HepG2 (cell line): Measurements from ENCODE around the gene ART4. TPM values are rescaled to one million over a fixed set of nuclear protein-coding genes. Genes with fewer than 3 reads are reported as not detected.

Experiments
- ATAC-seq: fragments of 200-7000 bp; cut with Tn5 transposase; 3 replicates; pipeline ENCODE4 v1.9.1; 2020; ENCODE audit warnings: mild to moderate bottlenecking, moderate library complexity
- BruUV-seq: library from RNA; stranded (reverse); fragments of 400-500 nt; replicated peaks from 2 replicates; lab custom pipeline; 2021; lab: Mats Ljungman, UMichigan
- CTCF ChIA-PET: fragments of 300-600 bp; formaldehyde crosslinking; extraction: SDS; loops from one replicate; lab custom pipeline; 2021; ENCODE audit warnings: low total read pairs, inconsistent platforms, low intra/inter-chr PET ratio; lab: Yijun Ruan, JAX
- POLR2A ChIA-PET: fragments of 350-600 bp; sonication (Branson Sonifier 250); formaldehyde crosslinking; loops from one replicate; lab custom pipeline; 2020; ENCODE audit warnings: antibody characterized with exemption, inconsistent platforms; lab: Yijun Ruan, JAX
- DNase-seq: peaks from one replicate; pipeline ENCODE4 v3.0.0-alpha.2; 2015; ENCODE audit warnings: low spot score
- FAIRE-seq: peaks from 3 replicates; lab custom pipeline; 2011; peaks lifted over from hg19 to GRCh38; lab: Jason Lieb, UNC
- H2AFZ ChIP-seq: one replicate; pipeline ENCODE4 v1.6.1; 2011; ENCODE audit warnings: low read length, inconsistent platforms
- H3K27ac ChIP-seq: fragments of 300-600 bp; 3 replicates; pipeline ENCODE4 v1.8.0; 2011; ENCODE audit warnings: mixed run types, mild to moderate bottlenecking, mixed read lengths, low read length, inconsistent platforms; ENCODE audit not compliant: insufficient read depth; ENCODE audit errors: extremely low read length
- H3K27me3 ChIP-seq, 2 experiments: fragments of 200-600 bp in 1 of 2; 2 replicates in 1 of 2; 3 replicates in 1 of 2; pipeline versions ENCODE4 v1.6.0 to v1.8.0; 2011; ENCODE audit warnings: low read length in 2 of 2, mild to moderate bottlenecking in 2 of 2, moderate library complexity in 2 of 2, inconsistent platforms in 1 of 2; ENCODE audit not compliant: insufficient read depth in 2 of 2, control insufficient read depth in 1 of 2
- H3K36me3 ChIP-seq, 2 experiments: fragments of 200-600 bp in 1 of 2; replicated peaks in 1 of 2; 2 replicates in 1 of 2; 3 replicates in 1 of 2; pipeline versions ENCODE4 v1.5.1 to v1.8.0; 2011; ENCODE audit warnings: low read length in 2 of 2, inconsistent platforms in 1 of 2; ENCODE audit not compliant: insufficient read depth in 2 of 2, control insufficient read depth in 1 of 2
- H3K4me1 ChIP-seq: 2 replicates; pipeline ENCODE4 v1.5.1; 2012; ENCODE audit warnings: low read length, inconsistent platforms; ENCODE audit not compliant: insufficient read depth
- H3K4me2 ChIP-seq: 2 replicates; pipeline ENCODE4 v1.6.0; 2011; ENCODE audit warnings: low read depth, low read length, inconsistent platforms
- H3K4me3 ChIP-seq, 3 experiments: fragments of 200-600 bp in 1 of 3; sonication (generic), shearing (Covaris generic) in 1 of 3; replicated peaks in 1 of 3; 2 replicates each; pipeline ENCODE4 v1.5.1; 2011 to 2016; ENCODE audit warnings: low read length in 3 of 3, inconsistent platforms in 2 of 3, low read depth in 2 of 3, mild to moderate bottlenecking in 2 of 3, control low read depth in 1 of 3, mixed read lengths in 1 of 3; ENCODE audit not compliant: insufficient read depth in 1 of 3
- H3K79me2 ChIP-seq: one replicate; pipeline ENCODE4 v1.6.1; 2011; ENCODE audit warnings: low read length, inconsistent platforms; ENCODE audit not compliant: insufficient read depth
- H3K9ac ChIP-seq: 2 replicates; pipeline ENCODE4 v1.6.0; 2011; ENCODE audit warnings: mild to moderate bottlenecking, low read depth, low read length, inconsistent platforms; ENCODE audit not compliant: insufficient read depth
- H3K9me3 ChIP-seq: 2 replicates; pipeline ENCODE4 v1.5.1; 2012; ENCODE audit warnings: mild to moderate bottlenecking, low read length
- H4K20me1 ChIP-seq: 2 replicates; pipeline ENCODE4 v1.6.0; 2011; ENCODE audit warnings: inconsistent platforms, mild to moderate bottlenecking, low read length, moderate library complexity; ENCODE audit not compliant: insufficient read depth
- AHDC1 ChIP-seq: sonication (generic); formaldehyde crosslinking; IDR thresholded peaks from 2 replicates; pipeline ENCODE4 v1.5.1; 2020; ENCODE audit warnings: mild to moderate bottlenecking, missing genetic modification reagents, borderline replicate concordance
- CTCF ChIP-seq: sonication (generic); formaldehyde crosslinking; IDR thresholded peaks from 2 replicates; pipeline ENCODE4 v1.5.0; 2020; ENCODE audit warnings: mild to moderate bottlenecking, missing genetic modification reagents, moderate library complexity
- HIC2 ChIP-seq: sonication (generic); formaldehyde crosslinking; IDR thresholded peaks from 2 replicates; pipeline ENCODE4 v1.9.0; 2022; ENCODE audit warnings: low read depth, missing genetic modification reagents
- KDM5A ChIP-seq: fragments of 200-600 bp; sonication (generic); IDR thresholded peaks from 2 replicates; pipeline ENCODE4 v1.7.0; 2018; ENCODE audit warnings: antibody characterized with exemption, mild to moderate bottlenecking, low read length, borderline replicate concordance
- RBM22 ChIP-seq: fragments of 200-400 bp; formaldehyde crosslinking; optimal IDR thresholded peaks from 2 replicates; pipeline ENCODE3; 2017; ENCODE audit warnings: mild to moderate bottlenecking, low read length, moderate library complexity
- ZBTB34 ChIP-seq: sonication (generic); formaldehyde crosslinking; IDR thresholded peaks from 2 replicates; pipeline ENCODE4 v1.8.0; 2022; ENCODE audit warnings: mild to moderate bottlenecking, missing genetic modification reagents
- ZNF207 ChIP-seq: fragments of 450-650 bp; IDR thresholded peaks from 2 replicates; pipeline ENCODE4 v1.6.1; 2016; ENCODE audit warnings: antibody characterized with exemption, borderline replicate concordance
- ZNF276 ChIP-seq: sonication (generic); formaldehyde crosslinking; IDR thresholded peaks from 2 replicates; pipeline ENCODE4 v1.4.0; 2020; ENCODE audit warnings: mild to moderate bottlenecking, low read depth, missing genetic modification reagents
- ZNF484 ChIP-seq: sonication (generic); formaldehyde crosslinking; IDR thresholded peaks from 2 replicates; pipeline ENCODE4 v1.5.1; 2020; ENCODE audit warnings: mild to moderate bottlenecking, low read depth, missing genetic modification reagents, borderline replicate concordance
- ZNF724P ChIP-seq: sonication (generic); formaldehyde crosslinking; IDR thresholded peaks from 2 replicates; pipeline ENCODE4 v1.8.0; 2022; ENCODE audit warnings: missing genetic modification reagents, borderline replicate concordance
- ZSCAN30 ChIP-seq: sonication (generic); formaldehyde crosslinking; IDR thresholded peaks from 2 replicates; pipeline ENCODE4 v1.5.0; 2020; ENCODE audit warnings: mild to moderate bottlenecking, missing genetic modification reagents
- WGBS: methylation state at CpG from one replicate; pipeline ENCODE4 v1.1.6; 2017; ENCODE audit warnings: low lambda C conversion rate; 5-methylcytosine and 5-hydroxymethylcytosine counted together
- in situ Hi-C: cut with HindIII; loops from 2 replicates; pipeline ENCODE4 v1.10.0; 2017; ENCODE audit warnings: low pct_unique_long_range_greater_than_20kb; ENCODE audit not compliant: extremely low pct_ligation_motif_present
- intact Hi-C: fragments of 100-400 bp; cut with micrococcal nuclease; formaldehyde crosslinking; loops from one replicate; pipeline ENCODE4 v1.10.0; 2022; ENCODE audit not compliant: unreplicated experiment
- polyA plus RNA-seq, 8 experiments: library from polyadenylated mRNA; depleted of rRNA in 3 of 8; stranded (reverse) in 7 of 8; unstranded in 1 of 8; fragments of >200 nt; fragmentation: Illumina TruSeq in 4 of 8; extraction: Trizol in 4 of 8; gene quantifications; 2 replicates each; pipeline versions ENCODE4 v1.2.1 to v1.2.3, GENCODE V29; 2011 to 2016; ENCODE audit warnings: low read depth in 4 of 8, missing spikeins in 1 of 8, mixed read lengths in 1 of 8; ENCODE audit not compliant: insufficient read depth in 1 of 8
- total RNA-seq, 5 experiments: library from RNA; depleted of rRNA; stranded (reverse); fragments of >200 nt; fragmentation: Illumina TruSeq; extraction: Trizol; gene quantifications; 2 replicates each; pipeline ENCODE4 v1.2.3, GENCODE V29; 2016; ENCODE audit warnings: low read depth in 1 of 5

ART4 gene
- total and polyA plus RNA-seq, 2 of the 13 experiments (the other 11 are each of a cell fraction or from before 2014, with no cell fraction given), result 17.6 to 20.3 TPM

GRCh38 chr12:14878488-14878887 lies 35.2 kb upstream of the ART4 start:
- Histone ChIP-seq H3K4me3 (no peak overlapping the region), H3K27me3 (no peaks in the 10 kb centered on the region), H2AFZ (no peak overlapping the region), H3K9me3 (no peaks in the 10 kb centered on the region), H3K9ac (no peak overlapping the region), H4K20me1 (no peaks in the 10 kb centered on the region), H3K79me2 (no peaks in the 10 kb centered on the region), H3K36me3 (no peaks in the 10 kb centered on the region), H3K4me1 (no peaks in the 10 kb centered on the region), H3K27ac (no peak overlapping the region), H3K4me2 (no peak overlapping the region)
- intact Hi-C loops, result no loop called here
- WGBS, result 5% methylated on average over 1 of the region's 1 CpG
- no peak for DNase-seq
- in situ Hi-C loops, result no loop called here
- no peak for FAIRE-seq
- no peak for ATAC-seq
- CTCF ChIA-PET, result no interaction called here
- POLR2A ChIA-PET, result no interaction called here
- no TSS peak for BruUV-seq
- TF ChIP-seq RBM22 (no peak), ZNF724P (CRISPR knock-in tag) (no peak), ZBTB34 (CRISPR knock-in tag) (no peak), ZNF484 (no peak), AHDC1 (CRISPR knock-in tag) (no peak), KDM5A (no peak), ZSCAN30 (CRISPR knock-in tag) (no peak), CTCF (CRISPR knock-in tag) (no peak), ZNF207 (no peak), HIC2 (CRISPR knock-in tag) (no peak), ZNF276 (no peak)
